ENCODE results near the gene NLRC3. TPM values are rescaled to one million over a fixed set of nuclear protein-coding genes. Genes with fewer than 3 reads are reported as not detected.
"Not testable (repeated sequence)": the region's sequence is repeated elsewhere in the genome, so short reads cannot be mapped to it uniquely, and the experiment has no call there.

Gene NLRC3
- total RNA-seq, 1 experiment from 2014 or later, result 0.26 TPM

GRCh38 chr16:3609895-3610697 lies 32.9 kb upstream of the NLRC3 start:
- H3K27me3 Mint-ChIP-seq (ENCODE audit: low read depth), result no peaks in the 10 kb centered on the region
- H3K9me3 Mint-ChIP-seq, result no peaks in the 10 kb centered on the region
- CTCF ChIA-PET, result interaction anchor here (1.2 kb wide), 1 partner anchor 44 kb away, joined by 3 read pairs; no protein-coding TSS in a partner anchor
- peak overlapping the region; percentile 99 for H3K4me3 Mint-ChIP-seq
- peak; percentile 1 for DNase-seq (ENCODE audit: low spot score)
- POLR2A ChIA-PET, result no interaction called here
- TF ChIP-seq CTCF (IDR thresholded peaks at IDR 0.05), result no peak
- TF ChIP-seq ATF1 (CRISPR knock-in tag; IDR thresholded peaks at IDR 0.05), result no peak
- TF ChIP-seq ZNF416 (CRISPR knock-in tag; IDR thresholded peaks at IDR 0.05), result no peak
- TF ChIP-seq JAZF1 (CRISPR knock-in tag; IDR thresholded peaks at IDR 0.05), result no peak
- no peak for TF ChIP-seq FOXK1 (CRISPR knock-in tag; IDR thresholded peaks at IDR 0.05)
- no peak for TF ChIP-seq GTF2I (CRISPR knock-in tag; conservative IDR thresholded peaks at IDR 0.05)
- TF ChIP-seq, protein P1, sequence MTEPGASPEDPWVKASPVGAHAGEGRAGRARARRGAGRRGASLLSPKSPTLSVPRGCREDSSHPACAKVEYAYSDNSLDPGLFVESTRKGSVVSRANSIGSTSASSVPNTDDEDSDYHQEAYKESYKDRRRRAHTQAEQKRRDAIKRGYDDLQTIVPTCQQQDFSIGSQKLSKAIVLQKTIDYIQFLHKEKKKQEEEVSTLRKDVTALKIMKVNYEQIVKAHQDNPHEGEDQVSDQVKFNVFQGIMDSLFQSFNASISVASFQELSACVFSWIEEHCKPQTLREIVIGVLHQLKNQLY (CRISPR knock-in tag; IDR thresholded peaks at IDR 0.05), result no peak
- TF ChIP-seq, protein P2, sequence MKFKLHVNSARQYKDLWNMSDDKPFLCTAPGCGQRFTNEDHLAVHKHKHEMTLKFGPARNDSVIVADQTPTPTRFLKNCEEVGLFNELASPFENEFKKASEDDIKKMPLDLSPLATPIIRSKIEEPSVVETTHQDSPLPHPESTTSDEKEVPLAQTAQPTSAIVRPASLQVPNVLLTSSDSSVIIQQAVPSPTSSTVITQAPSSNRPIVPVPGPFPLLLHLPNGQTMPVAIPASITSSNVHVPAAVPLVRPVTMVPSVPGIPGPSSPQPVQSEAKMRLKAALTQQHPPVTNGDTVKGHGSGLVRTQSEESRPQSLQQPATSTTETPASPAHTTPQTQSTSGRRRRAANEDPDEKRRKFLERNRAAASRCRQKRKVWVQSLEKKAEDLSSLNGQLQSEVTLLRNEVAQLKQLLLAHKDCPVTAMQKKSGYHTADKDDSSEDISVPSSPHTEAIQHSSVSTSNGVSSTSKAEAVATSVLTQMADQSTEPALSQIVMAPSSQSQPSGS (CRISPR knock-in tag; IDR thresholded peaks at IDR 0.05; ENCODE audit: borderline replicate concordance, low read depth), result no peak
- no peak for TF ChIP-seq SMAD4 (CRISPR knock-in tag; IDR thresholded peaks at IDR 0.05)
- TF ChIP-seq, protein P3, sequence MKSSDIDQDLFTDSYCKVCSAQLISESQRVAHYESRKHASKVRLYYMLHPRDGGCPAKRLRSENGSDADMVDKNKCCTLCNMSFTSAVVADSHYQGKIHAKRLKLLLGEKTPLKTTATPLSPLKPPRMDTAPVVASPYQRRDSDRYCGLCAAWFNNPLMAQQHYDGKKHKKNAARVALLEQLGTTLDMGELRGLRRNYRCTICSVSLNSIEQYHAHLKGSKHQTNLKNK (CRISPR knock-in tag; IDR thresholded peaks at IDR 0.05), result no peak
- no peak for TF ChIP-seq FOXJ3 (CRISPR knock-in tag; IDR thresholded peaks at IDR 0.05; ENCODE audit: borderline replicate concordance)
- no peak for TF ChIP-seq AR (CRISPR knock-in tag; IDR thresholded peaks at IDR 0.05)
- no peak for TF ChIP-seq ATF6 (CRISPR knock-in tag; IDR thresholded peaks at IDR 0.05)
- no peak for TF ChIP-seq PRDM15 (CRISPR knock-in tag; IDR thresholded peaks at IDR 0.05)
- peak overlapping the region; percentile 26; the same call in 1 of the 2 replicates for H3K27ac Mint-ChIP-seq
- no peak for ATAC-seq
- peaks cover 11% of the 10 kb centered on the region for H3K36me3 Mint-ChIP-seq
- peaks cover 23% of the 10 kb centered on the region for H3K4me1 Mint-ChIP-seq

- H3K4me3 Mint-ChIP-seq; POLR2A ChIA-PET; H3K27ac Mint-ChIP-seq; CTCF ChIA-PET; DNase-seq (ENCODE audit: low spot score); H3K27me3 Mint-ChIP-seq (ENCODE audit: low read depth); H3K9me3 Mint-ChIP-seq; ATAC-seq: not testable (repeated sequence)
- Mint-ChIP-seq H3K36me3 (peaks cover 11% of the 10 kb centered on the region), H3K4me1 (peaks cover 23% of the 10 kb centered on the region)
Measured at GRCh38 chr16:3608976-3609375, 31.8 kb upstream of the NLRC3 start.
